Fibroblast of skin of left biceps (primary cell): ENCODE measurements around the gene NHLH1.

Source experiments
- DNase-seq, 2 experiments: peaks; one replicate each; pipeline ENCODE4 v3.0.0-alpha.2; 2013; ENCODE audit warnings: low read depth in 2 of 2

Gene NHLH1

GRCh38 chr1:160411271-160412027 is 44.6 kb downstream of the NHLH1 start:
- DNase-seq = no peak

- DNase-seq = no peak
Observed at GRCh38 chr1:160412028-160412362, 45.1 kb downstream of the NHLH1 start.

- no peak for DNase-seq
Observed at GRCh38 chr1:160413716-160414115, 46.8 kb downstream of the NHLH1 start.

- no peak for DNase-seq
Observed at GRCh38 chr1:160414881-160415280, 48.0 kb downstream of the NHLH1 start.

- no peak for DNase-seq
Observed at GRCh38 chr1:160415696-160416290, 48.9 kb downstream of the NHLH1 start.

- no peak for DNase-seq
Observed at GRCh38 chr1:160416369-160416768, 49.5 kb downstream of the NHLH1 start.

- DNase-seq = no peak
Observed at GRCh38 chr1:160418483-160418882, 51.6 kb downstream of the NHLH1 start.

- no peak for DNase-seq
Observed at GRCh38 chr1:160419150-160419837, 52.4 kb downstream of the NHLH1 start.

GRCh38 chr1:160419838-160420169 is 52.9 kb downstream of the NHLH1 start:
- DNase-seq = no peak

- no peak for DNase-seq
Observed at GRCh38 chr1:160420881-160421842, 54.3 kb downstream of the NHLH1 start.

- no peak for DNase-seq
Observed at GRCh38 chr1:160421881-160422280, 55.0 kb downstream of the NHLH1 start.
